ENCODE data around the gene SBSN.
A peak's percentile ranks its signal among the peaks of the same experiment; 100 is the strongest.
"Not testable (repeated sequence)": the region's sequence is repeated elsewhere in the genome, so short reads cannot be mapped to it uniquely, and the experiment has no call there.

Gene SBSN

GRCh38 chr19:35501684-35502083, 26.4 kb downstream of the SBSN start:
- DNase-seq: no peak

GRCh38 chr19:35500611-35501010, 27.5 kb downstream of the SBSN start:
- no peak for DNase-seq

- no peak for DNase-seq
Measured at GRCh38 chr19:35498984-35499527, 29.1 kb downstream of the SBSN start.

- no peak for DNase-seq
Measured at GRCh38 chr19:35498220-35498619, 29.9 kb downstream of the SBSN start.

- DNase-seq: no peak
Measured at GRCh38 chr19:35497406-35497805, 30.7 kb downstream of the SBSN start.

GRCh38 chr19:35495107-35496064, 32.7 kb downstream of the SBSN start:
- peak; percentile 70 for DNase-seq

GRCh38 chr19:35493971-35494370, 34.1 kb downstream of the SBSN start:
- DNase-seq: no peak

GRCh38 chr19:35491836-35492360, 36.2 kb downstream of the SBSN start:
- DNase-seq: no peak

- DNase-seq: no peak
Measured at GRCh38 chr19:35490364-35490763, 37.7 kb downstream of the SBSN start, which contains the start of gene KRTDAP. KRTDAP (minus strand) TSS chr19:35490464; CDS start chr19:35490442, 22 bp downstream.

- no peak for DNase-seq
Measured at GRCh38 chr19:35488677-35489076, 39.4 kb downstream of the SBSN start.

- DNase-seq: no peak
Measured at GRCh38 chr19:35487656-35488182, 40.4 kb downstream of the SBSN start.

- DNase-seq: no peak
Measured at GRCh38 chr19:35486268-35486708, 41.8 kb downstream of the SBSN start.

GRCh38 chr19:35484252-35485036, 43.7 kb downstream of the SBSN start:
- DNase-seq: no peak

- DNase-seq: no peak
Measured at GRCh38 chr19:35483089-35483488, 45.0 kb downstream of the SBSN start.

GRCh38 chr19:35478794-35479677, 49.1 kb downstream of the SBSN start:
- DNase-seq: no peak

GRCh38 chr19:35476149-35476548, 52.0 kb downstream of the SBSN start:
- DNase-seq: no peak

GRCh38 chr19:35474594-35474993, 53.5 kb downstream of the SBSN start:
- not testable (repeated sequence) for DNase-seq

GRCh38 chr19:35474104-35474503, 54.0 kb downstream of the SBSN start:
- DNase-seq: no peak
